Measurements from ENCODE around the gene PIGU. TPM values are rescaled to one million over a fixed set of nuclear protein-coding genes. Genes with fewer than 3 reads are reported as not detected.

Gene PIGU
- polyA plus RNA-seq, 3 donors = 5.8 to 11.3 (median 10.9) TPM

GRCh38 chr20:34583544-34583943 lies 93.3 kb downstream of the PIGU start:
- intact Hi-C loops (cut with micrococcal nuclease) = no loop called here
- H3K27ac ChIP-seq (ENCODE audit: low read depth in 1 of 2, low read length in 2 of 2) = no peak overlapping the region
- Mint-ChIP-seq H3K27me3 (ENCODE audit: low read depth in 3 of 3) (peaks cover 0 to 2% (median 0%) of the 10 kb centered on the region in 3 donors), H3K27ac (no peak overlapping the region), H3K4me1 (peaks cover 9% of the 10 kb centered on the region), H3K36me3 (peaks cover 24 to 34% of the 10 kb centered on the region in 2 donors), H3K4me3 (no peak overlapping the region), H3K9me3 (no peaks in the 10 kb centered on the region)
- H3K79me2 ChIP-seq (ENCODE audit: insufficient read depth, low read length) = no peaks in the 10 kb centered on the region
- no peak for DNase-seq
- no peaks in the 10 kb centered on the region for H3K9me3 ChIP-seq (replicated peaks in 1 of 2; ENCODE audit: control insufficient read depth in 1 of 2, insufficient read depth in 1 of 2, low read length in 2 of 2)
- peaks cover 14 to 63% of the 10 kb centered on the region in 2 donors for H3K36me3 ChIP-seq (replicated peaks in 1 of 2; ENCODE audit: control insufficient read depth in 1 of 2, insufficient read depth in 2 of 2, low read length in 2 of 2)
- H3K9ac ChIP-seq (ENCODE audit: insufficient read depth, low read length, poor library complexity, severe bottlenecking) = no peak overlapping the region
- H4K20me1 ChIP-seq (ENCODE audit: insufficient read depth, low read length) = no peaks in the 10 kb centered on the region
- 48% methylated on average over 6 of the region's 6 CpGs for WGBS (ENCODE audit: insufficient coverage)
- no peak overlapping the region for H3K4me2 ChIP-seq (replicated peaks; ENCODE audit: extremely low read depth, low read length, poor library complexity, severe bottlenecking)
- TF ChIP-seq CTCF (IDR thresholded peaks at IDR 0.05) = no peak
- H3K27me3 ChIP-seq (ENCODE audit: control insufficient read depth in 2 of 2, insufficient read depth in 2 of 2, low read length in 2 of 2) = no peaks in the 10 kb centered on the region
- peaks cover 8 to 10% of the 10 kb centered on the region in 2 donors for H3K4me1 ChIP-seq (ENCODE audit: control insufficient read depth in 1 of 2, insufficient read depth in 2 of 2, low read length in 2 of 2)
- no peak overlapping the region for H3K4me3 ChIP-seq (replicated peaks in 1 of 3; ENCODE audit: low read depth in 2 of 3, low read length in 3 of 3)
- H2AFZ ChIP-seq (ENCODE audit: insufficient read depth, low read depth, low read length, poor library complexity, severe bottlenecking) = no peak overlapping the region

- Histone ChIP-seq H3K9ac (ENCODE audit: insufficient read depth, low read length, poor library complexity, severe bottlenecking) (no peak overlapping the region), H3K79me2 (ENCODE audit: insufficient read depth, low read length) (no peaks in the 10 kb centered on the region), H3K4me3 (replicated peaks in 1 of 3; ENCODE audit: low read depth in 2 of 3, low read length in 3 of 3) (no peak overlapping the region), H3K27ac (ENCODE audit: low read depth in 1 of 2, low read length in 2 of 2) (no peak overlapping the region), H2AFZ (ENCODE audit: insufficient read depth, low read depth, low read length, poor library complexity, severe bottlenecking) (no peak overlapping the region), H3K4me2 (replicated peaks; ENCODE audit: extremely low read depth, low read length, poor library complexity, severe bottlenecking) (no peak overlapping the region), H4K20me1 (ENCODE audit: insufficient read depth, low read length) (no peaks in the 10 kb centered on the region), H3K9me3 (replicated peaks in 1 of 2; ENCODE audit: control insufficient read depth in 1 of 2, insufficient read depth in 1 of 2, low read length in 2 of 2) (no peaks in the 10 kb centered on the region), H3K36me3 (replicated peaks in 1 of 2; ENCODE audit: control insufficient read depth in 1 of 2, insufficient read depth in 2 of 2, low read length in 2 of 2) (peaks cover 11 to 57% of the 10 kb centered on the region in 2 donors), H3K4me1 (ENCODE audit: control insufficient read depth in 1 of 2, insufficient read depth in 2 of 2, low read length in 2 of 2) (peaks cover 10 to 12% of the 10 kb centered on the region in 2 donors), H3K27me3 (ENCODE audit: control insufficient read depth in 2 of 2, insufficient read depth in 2 of 2, low read length in 2 of 2) (no peaks in the 10 kb centered on the region)
- intact Hi-C loops (cut with micrococcal nuclease) = no loop called here
- Mint-ChIP-seq H3K36me3 (peaks cover 25 to 33% of the 10 kb centered on the region in 2 donors), H3K4me1 (peaks cover 16% of the 10 kb centered on the region), H3K27ac (peak overlapping the region in 1 of 7 donors; percentile 62), H3K4me3 (no peak overlapping the region), H3K9me3 (no peaks in the 10 kb centered on the region), H3K27me3 (ENCODE audit: low read depth in 3 of 3) (peaks cover 0 to 2% (median 0%) of the 10 kb centered on the region in 3 donors)
- 89% methylated on average over 3 of the region's 4 CpGs for WGBS (ENCODE audit: insufficient coverage)
- TF ChIP-seq CTCF (IDR thresholded peaks at IDR 0.05) = no peak
- DNase-seq = no peak
These were observed 94.0 kb downstream of the PIGU start for GRCh38 chr20:34582911-34583310.
